Measurements from ENCODE around the gene MGAT3.

The MGAT3 gene

GRCh38 chr22:39457198-39457555 lies 365 bp downstream of the MGAT3 start:
- no peak overlapping the region for H3K9ac ChIP-seq (ENCODE audit: low read depth, low read length)
- H3K9me3 ChIP-seq (replicated peaks; ENCODE audit: low read length) = no peaks in the 10 kb centered on the region
- H3K4me2 ChIP-seq (ENCODE audit: low read length) = no peak overlapping the region
- no peak overlapping the region for H3K4me3 ChIP-seq (ENCODE audit: low read length)
- H3K36me3 ChIP-seq (ENCODE audit: insufficient read depth, low read length) = no peaks in the 10 kb centered on the region
- no peaks in the 10 kb centered on the region for H3K4me1 ChIP-seq (ENCODE audit: control insufficient read depth, insufficient read depth, low read length)
- peaks cover 58% of the 10 kb centered on the region for H3K27me3 ChIP-seq (ENCODE audit: control insufficient read depth, insufficient read depth, low read length)

- Histone ChIP-seq H3K9me3 (replicated peaks; ENCODE audit: low read length) (no peaks in the 10 kb centered on the region), H3K27me3 (ENCODE audit: control insufficient read depth, insufficient read depth, low read length) (peaks cover 60% of the 10 kb centered on the region), H3K4me3 (ENCODE audit: low read length) (no peak overlapping the region), H3K4me2 (ENCODE audit: low read length) (no peak overlapping the region), H3K36me3 (ENCODE audit: insufficient read depth, low read length) (no peaks in the 10 kb centered on the region), H3K4me1 (ENCODE audit: control insufficient read depth, insufficient read depth, low read length) (no peaks in the 10 kb centered on the region), H3K9ac (ENCODE audit: low read depth, low read length) (no peak overlapping the region)
These were observed 988 bp downstream of the MGAT3 start for GRCh38 chr22:39457556-39458443.

GRCh38 chr22:39458444-39459083 lies 1.8 kb downstream of the MGAT3 start:
- Histone ChIP-seq H3K4me3 (ENCODE audit: low read length) (no peak overlapping the region), H3K4me1 (ENCODE audit: control insufficient read depth, insufficient read depth, low read length) (no peaks in the 10 kb centered on the region), H3K27me3 (ENCODE audit: control insufficient read depth, insufficient read depth, low read length) (peaks cover 60% of the 10 kb centered on the region), H3K9ac (ENCODE audit: low read depth, low read length) (no peak overlapping the region), H3K4me2 (ENCODE audit: low read length) (no peak overlapping the region), H3K36me3 (ENCODE audit: insufficient read depth, low read length) (no peaks in the 10 kb centered on the region), H3K9me3 (replicated peaks; ENCODE audit: low read length) (no peaks in the 10 kb centered on the region)

- Histone ChIP-seq H3K9ac (ENCODE audit: low read depth, low read length) (no peak overlapping the region), H3K36me3 (ENCODE audit: insufficient read depth, low read length) (no peaks in the 10 kb centered on the region), H3K27me3 (ENCODE audit: control insufficient read depth, insufficient read depth, low read length) (peaks cover 57% of the 10 kb centered on the region), H3K4me2 (ENCODE audit: low read length) (no peak overlapping the region), H3K9me3 (replicated peaks; ENCODE audit: low read length) (no peaks in the 10 kb centered on the region), H3K4me3 (ENCODE audit: low read length) (no peak overlapping the region), H3K4me1 (ENCODE audit: control insufficient read depth, insufficient read depth, low read length) (no peaks in the 10 kb centered on the region)
These were observed 2.9 kb downstream of the MGAT3 start for GRCh38 chr22:39459681-39460080.

- no peak overlapping the region for H3K9ac ChIP-seq (ENCODE audit: low read depth, low read length)
- no peak overlapping the region for H3K4me3 ChIP-seq (ENCODE audit: low read length)
- H3K4me1 ChIP-seq (ENCODE audit: control insufficient read depth, insufficient read depth, low read length) = no peaks in the 10 kb centered on the region
- no peaks in the 10 kb centered on the region for H3K36me3 ChIP-seq (ENCODE audit: insufficient read depth, low read length)
- no peaks in the 10 kb centered on the region for H3K9me3 ChIP-seq (replicated peaks; ENCODE audit: low read length)
- H3K4me2 ChIP-seq (ENCODE audit: low read length) = no peak overlapping the region
- peaks cover 51% of the 10 kb centered on the region for H3K27me3 ChIP-seq (ENCODE audit: control insufficient read depth, insufficient read depth, low read length)
These were observed 5.8 kb downstream of the MGAT3 start for GRCh38 chr22:39462443-39463221.

GRCh38 chr22:39463277-39463676 lies 6.5 kb downstream of the MGAT3 start:
- no peak overlapping the region for H3K9ac ChIP-seq (ENCODE audit: low read depth, low read length)
- H3K36me3 ChIP-seq (ENCODE audit: insufficient read depth, low read length) = no peaks in the 10 kb centered on the region
- no peak overlapping the region for H3K4me2 ChIP-seq (ENCODE audit: low read length)
- no peaks in the 10 kb centered on the region for H3K4me1 ChIP-seq (ENCODE audit: control insufficient read depth, insufficient read depth, low read length)
- no peak overlapping the region for H3K4me3 ChIP-seq (ENCODE audit: low read length)
- H3K27me3 ChIP-seq (ENCODE audit: control insufficient read depth, insufficient read depth, low read length) = peaks cover 52% of the 10 kb centered on the region
- no peaks in the 10 kb centered on the region for H3K9me3 ChIP-seq (replicated peaks; ENCODE audit: low read length)

GRCh38 chr22:39463931-39464390 lies 7.1 kb downstream of the MGAT3 start:
- Histone ChIP-seq H3K4me1 (ENCODE audit: control insufficient read depth, insufficient read depth, low read length) (no peaks in the 10 kb centered on the region), H3K36me3 (ENCODE audit: insufficient read depth, low read length) (no peaks in the 10 kb centered on the region), H3K9ac (ENCODE audit: low read depth, low read length) (no peak overlapping the region), H3K4me3 (ENCODE audit: low read length) (no peak overlapping the region), H3K4me2 (ENCODE audit: low read length) (no peak overlapping the region), H3K9me3 (replicated peaks; ENCODE audit: low read length) (no peaks in the 10 kb centered on the region), H3K27me3 (ENCODE audit: control insufficient read depth, insufficient read depth, low read length) (peaks cover 51% of the 10 kb centered on the region)

- no peaks in the 10 kb centered on the region for H3K36me3 ChIP-seq (ENCODE audit: insufficient read depth, low read length)
- H3K4me3 ChIP-seq (ENCODE audit: low read length) = no peak overlapping the region
- peaks cover under 1% of the 10 kb centered on the region for H3K4me1 ChIP-seq (ENCODE audit: control insufficient read depth, insufficient read depth, low read length)
- no peak overlapping the region for H3K4me2 ChIP-seq (ENCODE audit: low read length)
- no peaks in the 10 kb centered on the region for H3K9me3 ChIP-seq (replicated peaks; ENCODE audit: low read length)
- no peak overlapping the region for H3K9ac ChIP-seq (ENCODE audit: low read depth, low read length)
- peaks cover 47% of the 10 kb centered on the region for H3K27me3 ChIP-seq (ENCODE audit: control insufficient read depth, insufficient read depth, low read length)
These were observed 9.6 kb downstream of the MGAT3 start for GRCh38 chr22:39466228-39467006.

- peaks cover 7% of the 10 kb centered on the region for H3K4me1 ChIP-seq (ENCODE audit: control insufficient read depth, insufficient read depth, low read length)
- no peak overlapping the region for H3K4me2 ChIP-seq (ENCODE audit: low read length)
- H3K9me3 ChIP-seq (replicated peaks; ENCODE audit: low read length) = no peaks in the 10 kb centered on the region
- no peaks in the 10 kb centered on the region for H3K36me3 ChIP-seq (ENCODE audit: insufficient read depth, low read length)
- H3K27me3 ChIP-seq (ENCODE audit: control insufficient read depth, insufficient read depth, low read length) = peaks cover 47% of the 10 kb centered on the region
- no peak overlapping the region for H3K9ac ChIP-seq (ENCODE audit: low read depth, low read length)
- no peak overlapping the region for H3K4me3 ChIP-seq (ENCODE audit: low read length)
These were observed 10.6 kb downstream of the MGAT3 start for GRCh38 chr22:39467390-39467895.

- Histone ChIP-seq H3K36me3 (ENCODE audit: insufficient read depth, low read length) (no peaks in the 10 kb centered on the region), H3K4me2 (ENCODE audit: low read length) (no peak overlapping the region), H3K9me3 (replicated peaks; ENCODE audit: low read length) (no peaks in the 10 kb centered on the region), H3K27me3 (ENCODE audit: control insufficient read depth, insufficient read depth, low read length) (peaks cover 47% of the 10 kb centered on the region), H3K4me3 (ENCODE audit: low read length) (no peak overlapping the region), H3K4me1 (ENCODE audit: control insufficient read depth, insufficient read depth, low read length) (peaks cover 7% of the 10 kb centered on the region), H3K9ac (ENCODE audit: low read depth, low read length) (no peak overlapping the region)
These were observed 11.9 kb downstream of the MGAT3 start for GRCh38 chr22:39468487-39469325.

All from skeletal muscle satellite cell (primary cell).